ENCODE measurements around the gene PAFAH2.

PAFAH2 gene

GRCh38 chr1:25999041-25999800, 1.4 kb upstream of the PAFAH2 start:
- H3K4me3 ChIP-seq (ENCODE audit: low read length) = no peak overlapping the region
- DNase-seq (ENCODE audit: low read depth) = no peak
- no peak for TF ChIP-seq CTCF (conservative IDR thresholded peaks at IDR 0.05; ENCODE audit: low read length)

DNA sequence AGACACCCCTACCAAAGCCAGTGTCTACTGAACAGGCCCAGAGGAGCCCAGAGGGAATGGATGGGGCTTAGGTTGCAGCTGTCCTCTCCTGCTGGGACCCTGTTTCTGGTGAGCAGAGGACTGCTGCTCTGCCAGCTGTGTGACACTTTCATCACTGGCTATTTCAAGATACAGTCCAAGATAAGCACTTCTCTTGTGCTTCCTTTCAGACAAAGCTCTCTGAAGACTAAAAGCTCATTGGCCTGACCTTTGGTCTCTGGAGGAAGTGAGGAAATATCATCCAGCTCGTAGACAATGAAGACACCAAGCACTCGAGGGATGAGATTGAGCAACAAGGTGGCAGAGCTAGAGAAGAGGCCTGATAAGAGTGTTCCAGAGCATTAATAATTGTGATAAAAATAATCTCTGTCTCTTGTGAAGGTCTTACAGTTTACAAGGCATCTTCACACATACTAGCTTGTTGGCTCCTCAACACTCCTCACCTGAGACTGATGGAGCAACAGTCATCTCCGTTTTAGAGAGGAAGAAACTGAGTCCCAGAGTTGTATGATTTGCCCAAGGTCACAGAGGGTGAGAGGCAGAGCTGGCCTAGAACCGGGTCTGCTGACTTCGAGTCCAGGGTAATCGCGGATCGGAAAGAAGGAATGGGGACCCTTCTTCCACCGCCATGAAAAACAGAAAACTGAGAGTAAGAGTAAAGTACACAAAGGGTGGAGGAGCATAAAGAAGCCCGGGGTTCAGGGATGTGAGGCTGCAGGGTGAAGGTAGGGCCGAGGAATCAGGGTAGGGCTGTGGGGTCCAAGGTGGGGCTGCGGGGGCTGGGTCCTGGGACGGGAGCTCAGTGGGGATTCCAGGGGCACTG, 666 bp downstream of the PAFAH2 start:
- no peak for TF ChIP-seq CTCF (conservative IDR thresholded peaks at IDR 0.05; ENCODE audit: low read length)
- peak; percentile 68 for DNase-seq (ENCODE audit: low read depth)

GRCh38 chr1:25994402-25995150, 3.3 kb downstream of the PAFAH2 start:
- no peak overlapping the region for H3K4me3 ChIP-seq (ENCODE audit: low read length)
- no peak for TF ChIP-seq CTCF (conservative IDR thresholded peaks at IDR 0.05; ENCODE audit: low read length)
- DNase-seq (ENCODE audit: low read depth) = no peak

More for the DNA sequence above, 666 bp downstream of the PAFAH2 start:
- peak overlapping the region; percentile 75 for H3K4me3 ChIP-seq (ENCODE audit: low read length)

GRCh38 chr1:25993197-25993951, 4.5 kb downstream of the PAFAH2 start:
- no peak overlapping the region for H3K4me3 ChIP-seq (ENCODE audit: low read length)
- DNase-seq (ENCODE audit: low read depth) = no peak
- no peak for TF ChIP-seq CTCF (conservative IDR thresholded peaks at IDR 0.05; ENCODE audit: low read length)

DNA sequence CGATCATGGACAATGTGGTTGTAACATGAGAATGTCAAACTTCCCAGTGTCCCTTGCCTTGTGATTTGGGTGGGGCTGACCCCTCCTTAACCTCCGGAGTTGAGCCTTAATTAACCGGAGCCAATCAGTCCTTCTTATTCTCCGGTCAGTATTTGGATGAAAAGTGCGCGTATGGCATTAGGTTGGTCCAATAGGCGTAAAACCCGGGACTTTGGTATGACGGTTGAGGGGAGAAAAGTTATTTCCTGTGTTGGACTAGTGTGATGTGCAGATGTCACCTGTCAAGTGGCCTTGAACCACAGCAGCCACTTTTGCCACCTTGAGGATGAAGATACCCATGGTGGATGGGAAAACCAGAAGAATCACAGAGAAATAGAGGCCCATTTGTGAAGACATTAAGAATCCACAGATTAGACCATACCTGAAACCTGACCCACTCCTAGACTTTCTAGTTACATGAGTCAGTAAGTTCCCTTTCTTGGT, 5.1 kb downstream of the PAFAH2 start:
- no peak for TF ChIP-seq CTCF (conservative IDR thresholded peaks at IDR 0.05; ENCODE audit: low read length)
- no peak overlapping the region for H3K4me3 ChIP-seq (ENCODE audit: low read length)
- no peak for DNase-seq (ENCODE audit: low read depth)

DNA sequence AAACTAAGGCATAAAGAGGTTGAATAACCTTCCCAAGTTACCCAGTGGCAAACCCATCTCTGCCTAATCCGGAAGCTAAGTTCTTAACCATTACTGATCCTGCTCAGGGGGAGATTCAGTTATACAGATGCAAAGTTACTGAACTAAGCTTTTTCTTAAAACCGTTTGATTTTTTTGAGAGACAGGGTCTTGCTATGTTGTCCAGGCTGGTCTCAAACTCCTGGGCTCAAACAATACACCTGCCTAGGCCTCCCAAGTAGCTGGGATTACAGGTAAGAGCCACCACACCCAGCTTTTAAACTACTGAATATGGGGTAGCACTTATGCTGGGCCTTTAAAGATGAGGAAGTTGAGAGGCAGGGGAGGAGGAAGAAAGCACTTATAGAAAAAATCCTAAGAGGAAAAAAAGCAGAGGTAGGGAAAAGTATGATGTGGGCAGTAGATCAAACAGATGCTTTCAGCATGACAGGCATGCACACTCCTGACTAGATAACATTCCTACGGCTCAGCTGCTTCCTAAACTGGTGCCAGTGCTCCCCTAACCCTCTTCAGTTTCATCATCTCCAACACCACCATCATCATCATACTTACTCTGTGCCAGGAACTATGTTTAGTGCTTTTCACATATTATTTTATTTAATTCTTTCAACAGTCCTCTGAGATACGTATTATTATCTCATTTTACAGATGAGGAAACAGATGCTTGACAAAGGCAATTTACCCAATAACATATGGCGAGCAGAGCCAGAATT, 5.8 kb downstream of the PAFAH2 start:
- no peak overlapping the region for H3K4me3 ChIP-seq (ENCODE audit: low read length)
- TF ChIP-seq CTCF (conservative IDR thresholded peaks at IDR 0.05; ENCODE audit: low read length) = no peak
- peak; percentile 53 for DNase-seq (ENCODE audit: low read depth)
